Heart right ventricle (tissue), 16 donors: ENCODE data around the gene DUSP16. TPM values are rescaled to one million over a fixed set of nuclear protein-coding genes. Genes with fewer than 3 reads are reported as not detected.

Experiments
- ATAC-seq, 8 donors: fragments of 200-7000 bp; cut with Tn5 transposase; one replicate each; pipeline ENCODE4 v1.9.1; 2020; ENCODE audit warnings: mild to moderate bottlenecking in 8 of 8, moderate library complexity in 8 of 8, moderate number of reproducible peaks in 1 of 8
- DNase-seq, 2 donors: peaks; one replicate each; pipeline ENCODE4 v3.0.0-alpha.2; 2020
- H3K27ac ChIP-seq, 10 donors: fragments of 200-600 bp; sonication (generic) in 2 of 10; one replicate each; pipeline versions ENCODE4 v1.5.0 to v1.8.0; 2020 to 2022; ENCODE audit warnings: mild to moderate bottlenecking in 3 of 10
- H3K27me3 ChIP-seq, 7 donors: fragments of 200-600 bp; one replicate each; pipeline ENCODE4 v1.8.0; 2021 to 2022; ENCODE audit warnings: mild to moderate bottlenecking in 2 of 7
- H3K36me3 ChIP-seq, 9 donors: fragments of 200-600 bp; sonication (generic) in 1 of 9; one replicate each; pipeline versions ENCODE4 v1.5.0 to v1.8.0; 2020 to 2022; ENCODE audit warnings: mild to moderate bottlenecking in 2 of 9
- H3K4me1 ChIP-seq, 9 donors: fragments of 200-600 bp; sonication (generic) in 1 of 9; one replicate each; pipeline versions ENCODE4 v1.5.0 to v1.8.0; 2020 to 2022; ENCODE audit warnings: mild to moderate bottlenecking in 4 of 9
- H3K4me3 ChIP-seq, 10 donors: fragments of 200-600 bp; sonication (generic) in 2 of 10; one replicate each; pipeline versions ENCODE4 v1.5.0 to v1.8.0; 2020 to 2022; ENCODE audit warnings: mild to moderate bottlenecking in 7 of 10, moderate library complexity in 2 of 10
- H3K9me3 ChIP-seq, 11 donors: fragments of 200-600 bp in 10 of 11; sonication (generic) in 2 of 11; one replicate each; pipeline versions ENCODE4 v1.5.0 to v1.8.0; 2013 to 2022; ENCODE audit warnings: mild to moderate bottlenecking in 2 of 11, control low read depth in 1 of 11, moderate library complexity in 1 of 11
- CTCF ChIP-seq, 9 donors: fragments of 200-600 bp; sonication (generic) in 2 of 9; IDR thresholded peaks; one replicate each; pipeline versions ENCODE4 v1.5.0 to v1.8.0; 2021 to 2022; ENCODE audit warnings: antibody characterized with exemption in 9 of 9, mild to moderate bottlenecking in 5 of 9, moderate library complexity in 1 of 9
- WGBS, 2 donors: extraction: QIAGEN DNeasy Blood & Tissue Kit; methylation state at CpG; one replicate each; pipeline ENCODE4 v1.1.7; 2013; ENCODE audit warnings: inconsistent platforms in 1 of 2; 5-methylcytosine and 5-hydroxymethylcytosine counted together
- intact Hi-C, 10 donors: fragments of 100-400 bp; cut with DNase I; formaldehyde crosslinking; loops; one replicate each; pipeline versions ENCODE4 v1.11.1 to v1.14.2; 2022
- polyA plus RNA-seq, 2 donors: library from polyadenylated mRNA; stranded (reverse); fragments of 200-250 nt; gene quantifications; one replicate each; pipeline ENCODE4 v1.2.3, GENCODE V29; 2013
- total RNA-seq, 10 donors: library from RNA; stranded (reverse); fragmentation: NEBNext Ultra II Directional in 3 of 10; extraction: Animal tissue kit (Norgen Biotek cat#: 25700) in 3 of 10; gene quantifications; one replicate each; pipeline versions ENCODE4 v1.2.1 to v1.2.4, GENCODE V29; 2021 to 2023
- donor health status: Arrhythmogenic right ventricular cardiomyopathy.
- donor health status: ischemic (EF 13 %, LVEDD 7.1; RV severe dilation, severe dysfunction).
- donor health status: healthy with polysubstance abuse.
- donor health status: DM: no; HTN: yes; CAD: no.
- donor health status: DM: no; HTN: no; CAD: no.
- donor health status: ischemic (EF 25% LVEDD 6.9; RV normal size, moderate dysfunction).
- donor health status: ischemic (EF 25% LVEDD 5.7; RV mildly dilated, moderate dysfunction).
- donor health status: healthy.
- donor health status: DM: yes; HTN: yes; CAD: no.
- donor health status: Ischemic cardiomyopathy.
- donor health status: ischemic (EF 35%, LVEDD 5.7; RV mildly dilated, moderate dysfunction).
- donor health status: nonischemic (EF 11% LVEDD 7.7; RV severe dilation, severe dysfunction).
- donor health status: DM: yes; HTN: yes; CAD: no.
- donor health status: PGD.
- donor health status: ischemic (EF 29% LVEDD 5.4; RV normal size, mild dysfunction).
- donor health status: nonischemic (EF 23%, LVEDD 6.1; RV moderate dilation, normal function).

DUSP16 gene
- total and polyA plus RNA-seq, 12 donors, result 2.6 to 21.7 (median 15.8) TPM

GRCh38 chr12:12559719-12560296 lies 2.9 kb downstream of the DUSP16 start:
- Histone ChIP-seq H3K27ac (peak overlapping the region in 5 of 10 donors; percentile 99 to 100 (median 100)), H3K27me3 (no peaks in the 10 kb centered on the region), H3K9me3 (no peaks in the 10 kb centered on the region), H3K4me3 (peak overlapping the region in 6 of 10 donors; percentile 59 to 89 (median 74)), H3K4me1 (peaks cover 0 to 70% (median 41%) of the 10 kb centered on the region in 9 donors), H3K36me3 (no peaks in the 10 kb centered on the region)
- intact Hi-C loops, result loop anchor here in 8 of 10 donors (1.0 to 10.0 kb wide), 14 partner anchors 26 to 478 kb away; partner anchors contain the start of genes CDKN1B (in 2 of the 8), GPR19 (in 2 of the 8) and CREBL2 (in 1 of the 8)
- WGBS, 2 donors, result 13 to 18% methylated on average over 3 of the region's 3 CpGs
- no peak for TF ChIP-seq CTCF (IDR thresholded peaks at IDR 0.05)
- DNase-seq (no peak), ATAC-seq (no peak)

- Histone ChIP-seq H3K4me3 (no peak overlapping the region), H3K9me3 (no peaks in the 10 kb centered on the region), H3K36me3 (peaks cover 0 to 7% (median 0%) of the 10 kb centered on the region in 9 donors), H3K4me1 (peaks cover 0 to 66% (median 30%) of the 10 kb centered on the region in 9 donors), H3K27ac (no peak overlapping the region), H3K27me3 (no peaks in the 10 kb centered on the region)
- WGBS, 2 donors, result 98% methylated on average over 4 of the region's 4 CpGs
- DNase-seq (no peak), ATAC-seq (no peak)
- no peak for TF ChIP-seq CTCF (IDR thresholded peaks at IDR 0.05)
- intact Hi-C loops, result no loop called here
Measured at GRCh38 chr12:12558291-12558690, 4.4 kb downstream of the DUSP16 start.

- Histone ChIP-seq H3K36me3 (peaks cover 0 to 12% (median 0%) of the 10 kb centered on the region in 9 donors), H3K4me3 (no peak overlapping the region), H3K27ac (no peak overlapping the region), H3K27me3 (no peaks in the 10 kb centered on the region), H3K4me1 (peaks cover 0 to 62% (median 27%) of the 10 kb centered on the region in 9 donors), H3K9me3 (no peaks in the 10 kb centered on the region)
- WGBS, 2 donors, result 99% methylated on average over 3 of the region's 3 CpGs
- ATAC-seq, result no peak
- no peak for DNase-seq
- intact Hi-C loops, result no loop called here
- TF ChIP-seq CTCF (IDR thresholded peaks at IDR 0.05), result no peak
Measured at GRCh38 chr12:12557733-12558132, 4.9 kb downstream of the DUSP16 start.

- intact Hi-C loops, result no loop called here
- no peak overlapping the region for H3K27ac ChIP-seq
- no peaks in the 10 kb centered on the region for H3K27me3 ChIP-seq
- no peaks in the 10 kb centered on the region for H3K9me3 ChIP-seq
- peak in 1 of 8 donors; percentile 50 for ATAC-seq
- DNase-seq, result no peak
- WGBS, 2 donors, result 95 to 96% methylated on average over 4 of the region's 4 CpGs
- peaks cover 0 to 26% (median 0%) of the 10 kb centered on the region in 9 donors for H3K36me3 ChIP-seq
- no peak for TF ChIP-seq CTCF (IDR thresholded peaks at IDR 0.05)
- H3K4me3 ChIP-seq, result no peak overlapping the region
- peaks cover 0 to 58% (median 24%) of the 10 kb centered on the region in 9 donors for H3K4me1 ChIP-seq
Measured at GRCh38 chr12:12555656-12556055, 7.0 kb downstream of the DUSP16 start.
